Measurements from ENCODE around the gene OR1F1. TPM values are rescaled to one million over a fixed set of nuclear protein-coding genes. Genes with fewer than 3 reads are reported as not detected.
A peak's percentile ranks its signal among the peaks of the same experiment; 100 is the strongest.

The OR1F1 gene
- total and polyA plus RNA-seq, 11 donors, result not detected

DNA sequence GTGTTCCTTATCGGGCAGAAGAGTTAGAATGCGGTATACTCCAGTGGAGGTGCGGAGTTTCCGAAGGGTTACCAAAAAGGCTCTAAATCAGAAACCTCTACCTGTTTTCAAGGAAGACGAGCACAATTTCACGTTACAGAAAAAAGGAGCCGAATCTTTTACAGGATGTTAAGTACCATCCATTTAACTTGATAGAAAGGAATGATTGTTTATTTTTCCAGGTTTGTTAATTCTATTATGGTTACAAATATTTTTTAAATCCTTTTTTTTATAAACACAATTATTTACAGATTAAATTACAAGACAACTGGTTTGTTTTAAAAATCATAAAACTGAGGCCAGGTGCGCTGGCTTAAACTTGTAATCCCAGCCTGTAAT is 35.0 kb upstream of the OR1F1 start:
- TF ChIP-seq POLR2A (IDR thresholded peaks at IDR 0.05), result no peak
- TF ChIP-seq, protein P1, sequence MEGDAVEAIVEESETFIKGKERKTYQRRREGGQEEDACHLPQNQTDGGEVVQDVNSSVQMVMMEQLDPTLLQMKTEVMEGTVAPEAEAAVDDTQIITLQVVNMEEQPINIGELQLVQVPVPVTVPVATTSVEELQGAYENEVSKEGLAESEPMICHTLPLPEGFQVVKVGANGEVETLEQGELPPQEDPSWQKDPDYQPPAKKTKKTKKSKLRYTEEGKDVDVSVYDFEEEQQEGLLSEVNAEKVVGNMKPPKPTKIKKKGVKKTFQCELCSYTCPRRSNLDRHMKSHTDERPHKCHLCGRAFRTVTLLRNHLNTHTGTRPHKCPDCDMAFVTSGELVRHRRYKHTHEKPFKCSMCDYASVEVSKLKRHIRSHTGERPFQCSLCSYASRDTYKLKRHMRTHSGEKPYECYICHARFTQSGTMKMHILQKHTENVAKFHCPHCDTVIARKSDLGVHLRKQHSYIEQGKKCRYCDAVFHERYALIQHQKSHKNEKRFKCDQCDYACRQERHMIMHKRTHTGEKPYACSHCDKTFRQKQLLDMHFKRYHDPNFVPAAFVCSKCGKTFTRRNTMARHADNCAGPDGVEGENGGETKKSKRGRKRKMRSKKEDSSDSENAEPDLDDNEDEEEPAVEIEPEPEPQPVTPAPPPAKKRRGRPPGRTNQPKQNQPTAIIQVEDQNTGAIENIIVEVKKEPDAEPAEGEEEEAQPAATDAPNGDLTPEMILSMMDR (IDR thresholded peaks at IDR 0.05), result no peak
- intact Hi-C loops (cut with DNase I), result loop anchor here in 1 of 10 donors (5.0 kb wide), 1 partner anchor 109 kb away; no protein-coding TSS in a partner anchor
- Histone ChIP-seq H3K27me3 (no peaks in the 10 kb centered on the region), H3K9me3 (peaks cover 0 to 9% (median 0%) of the 10 kb centered on the region in 12 donors), H3K36me3 (no peaks in the 10 kb centered on the region), H3K27ac (peak overlapping the region in 7 of 12 donors; percentile 17 to 76 (median 54)), H3K4me3 (peak overlapping the region in 8 of 12 donors; percentile 65 to 82 (median 74)), H3K4me1 (peaks cover 0 to 34% (median 21%) of the 10 kb centered on the region in 12 donors)
- DNase-seq (no peak), ATAC-seq (no peak)
- 9 to 13% (median 12%) methylated on average over 8 of the region's 8 CpGs for WGBS, 4 donors

DNA sequence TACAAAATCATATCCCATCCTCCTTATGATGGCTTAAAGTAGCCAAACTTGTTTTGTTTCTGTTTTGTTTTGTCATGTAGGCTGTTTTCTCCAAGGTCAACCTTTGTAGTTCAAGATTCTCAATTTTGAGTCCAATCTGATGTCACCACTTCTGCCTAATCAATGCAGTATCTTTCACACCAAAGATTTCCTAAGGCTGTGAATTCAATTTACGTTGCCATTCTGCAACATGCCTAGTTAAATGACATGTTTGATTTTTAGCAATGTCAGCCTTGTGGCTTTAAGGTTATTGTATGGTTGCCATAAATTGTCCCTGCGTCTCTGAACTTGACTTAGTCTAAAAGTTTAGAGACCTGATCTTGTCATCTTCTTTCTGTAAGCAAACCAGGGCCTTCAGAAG is 32.8 kb upstream of the OR1F1 start:
- peaks cover 0 to 45% (median 23%) of the 10 kb centered on the region in 12 donors for H3K4me1 ChIP-seq
- 71 to 92% (median 91%) methylated on average over 2 of the region's 2 CpGs for WGBS, 4 donors
- TF ChIP-seq, protein P1 (IDR thresholded peaks at IDR 0.05), result no peak
- no peak for TF ChIP-seq POLR2A (IDR thresholded peaks at IDR 0.05)
- no peaks in the 10 kb centered on the region for H3K27me3 ChIP-seq
- H3K36me3 ChIP-seq, result no peaks in the 10 kb centered on the region
- intact Hi-C loops (cut with DNase I), result loop anchor here in 1 of 10 donors (5.0 kb wide), 1 partner anchor 127 kb away; the partner anchor contains the start of gene ZNF263
- H3K27ac ChIP-seq, result no peak overlapping the region
- DNase-seq (no peak), ATAC-seq (no peak)
- peaks cover 0 to 9% (median 0%) of the 10 kb centered on the region in 12 donors for H3K9me3 ChIP-seq
- H3K4me3 ChIP-seq, result no peak overlapping the region

DNA sequence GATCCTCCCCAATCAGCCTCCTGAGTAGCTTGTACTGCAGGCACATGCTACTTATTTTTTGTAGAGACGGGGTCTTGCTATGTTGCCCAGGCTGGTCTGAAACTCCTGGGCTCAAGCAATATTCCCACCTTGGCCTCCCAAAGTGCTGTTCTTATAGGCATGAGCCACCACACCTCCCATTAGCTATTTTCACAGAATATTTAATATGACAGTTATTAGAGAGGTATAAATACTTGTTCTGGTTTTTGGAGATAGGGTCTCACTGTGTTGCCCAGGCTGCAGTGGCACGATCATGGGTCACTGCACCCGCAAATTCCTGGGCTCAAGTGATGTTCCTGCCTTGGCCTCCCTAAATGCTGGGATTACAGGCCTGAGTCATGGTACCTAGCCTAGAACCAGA is 32.0 kb upstream of the OR1F1 start:
- TF ChIP-seq POLR2A (IDR thresholded peaks at IDR 0.05), result no peak
- TF ChIP-seq, protein P1 (IDR thresholded peaks at IDR 0.05), result no peak
- peak in 1 of 5 donors; percentile 4 for DNase-seq
- 94 to 98% (median 96%) methylated on average over 3 of the region's 3 CpGs for WGBS, 4 donors
- Histone ChIP-seq H3K27ac (no peak overlapping the region), H3K4me3 (no peak overlapping the region), H3K4me1 (peaks cover 0 to 44% (median 24%) of the 10 kb centered on the region in 12 donors), H3K9me3 (peaks cover 0 to 9% (median 0%) of the 10 kb centered on the region in 12 donors), H3K36me3 (no peaks in the 10 kb centered on the region), H3K27me3 (peaks cover 0 to under 1% (median 0%) of the 10 kb centered on the region in 9 donors)
- intact Hi-C loops (cut with DNase I), result loop anchor here in 1 of 10 donors (5.0 kb wide), 1 partner anchor 126 kb away; the partner anchor contains the start of gene ZNF263
- ATAC-seq, result no peak

DNA sequence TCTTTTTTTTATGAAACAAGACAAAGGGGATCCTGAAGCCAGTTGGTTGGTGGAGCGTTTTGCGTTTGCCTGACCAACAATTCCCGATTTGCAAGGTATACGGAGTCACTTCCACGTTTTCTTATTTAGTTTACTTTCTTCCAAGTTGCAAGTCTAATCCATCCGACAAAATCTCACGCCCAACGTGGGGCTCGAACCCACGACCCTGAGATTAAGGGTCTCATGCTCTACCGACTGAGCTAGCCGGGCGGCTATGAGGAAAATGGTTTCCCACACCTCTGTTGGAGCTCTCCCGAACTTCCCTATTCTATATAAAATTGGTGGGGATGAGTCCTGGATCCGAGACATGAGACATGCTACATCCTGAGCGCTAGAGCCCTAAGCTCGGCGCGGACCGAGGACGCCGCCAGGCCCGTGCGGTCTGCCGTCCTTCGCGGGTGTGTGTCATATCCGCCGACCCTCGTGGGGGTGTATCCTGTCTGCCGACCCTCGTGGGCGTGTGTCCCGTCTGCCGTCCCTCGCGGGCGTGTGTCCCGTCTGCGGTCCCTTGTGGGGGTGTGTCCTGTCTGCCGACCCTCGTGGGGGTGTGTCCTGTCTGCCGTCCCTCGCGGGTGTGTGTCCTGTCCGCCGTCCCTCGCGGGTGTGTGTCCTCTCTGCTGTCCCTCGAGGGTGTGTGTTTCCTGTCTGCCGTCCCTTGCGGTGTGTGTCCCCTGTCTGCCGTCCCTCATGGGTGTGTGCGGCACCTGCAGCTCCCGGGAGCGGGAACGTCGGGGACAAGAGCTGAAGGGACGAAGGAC is 30.6 kb upstream of the OR1F1 start:
- Histone ChIP-seq H3K9me3 (peaks cover 0 to 9% (median 0%) of the 10 kb centered on the region in 12 donors), H3K36me3 (no peaks in the 10 kb centered on the region), H3K27ac (peak overlapping the region; percentile 81 to 94 (median 88)), H3K4me1 (peaks cover 0 to 29% (median 12%) of the 10 kb centered on the region in 12 donors), H3K27me3 (peaks cover 0 to 4% (median 0%) of the 10 kb centered on the region in 9 donors), H3K4me3 (peak overlapping the region; percentile 47 to 84 (median 73))
- TF ChIP-seq, protein P1 (IDR thresholded peaks at IDR 0.05), result no peak
- TF ChIP-seq POLR2A (IDR thresholded peaks at IDR 0.05), result no peak
- 1 to 4% (median 1%) methylated on average over 17 to 59 of the region's 59 CpGs for WGBS, 4 donors
- DNase-seq (peak; percentile 39 to 72 (median 57)), ATAC-seq (peak in 3 of 4 donors; percentile 14 to 27 (median 15))
- intact Hi-C loops (cut with DNase I), result loop anchor here in 1 of 10 donors (5.0 kb wide), 1 partner anchor 125 kb away; the partner anchor contains the start of gene ZNF263
